Mammary epithelial cell (primary cell): ENCODE results near the gene MAP3K7.

Experiments used
- CTCF ChIP-seq, 2 donors: IDR thresholded peaks in 1 of 2; conservative IDR thresholded peaks in 1 of 2; 2 replicates each; pipeline ENCODE4 v1.5.1; 2011 to 2012; ENCODE audit warnings: inconsistent platforms in 2 of 2, low read length in 2 of 2, mild to moderate bottlenecking in 2 of 2, control low read depth in 1 of 2, low read depth in 1 of 2; ENCODE audit not compliant: insufficient read depth in 1 of 2; ENCODE audit errors: extremely low read depth in 1 of 2
- EZH2 ChIP-seq: IDR thresholded peaks from 2 replicates; pipeline ENCODE4 v1.6.1; 2012; ENCODE audit warnings: low read length, inconsistent platforms, borderline replicate concordance

- TF ChIP-seq CTCF (conservative IDR thresholded peaks at IDR 0.05 in 1 of 2, IDR thresholded peaks at IDR 0.05 in 1 of 2; ENCODE audit: extremely low read depth in 1 of 2, insufficient read depth in 1 of 2, low read depth in 1 of 2, low read length in 2 of 2) (no peak), EZH2 (no peak)
Measured at GRCh38 chr6:90494067-90494780, 92.6 kb downstream of the MAP3K7 start.
